NB4 (cell line): ENCODE results near the gene MAP2K7.

Experiments
- MYC ChIP-seq: IDR thresholded peaks from 2 replicates; pipeline ENCODE4 v1.6.1; 2011; ENCODE audit warnings: low read depth, low read length
- POLR2A ChIP-seq: IDR thresholded peaks from 2 replicates; pipeline ENCODE4 v1.6.1; 2011; ENCODE audit warnings: mild to moderate bottlenecking; ENCODE audit not compliant: insufficient read length; ENCODE audit errors: extremely low read depth
- TF ChIP-seq, protein P1 (sequence below): IDR thresholded peaks from one replicate; pipeline ENCODE4 v1.5.1; 2012; ENCODE audit warnings: low read depth, low read length

DNA sequence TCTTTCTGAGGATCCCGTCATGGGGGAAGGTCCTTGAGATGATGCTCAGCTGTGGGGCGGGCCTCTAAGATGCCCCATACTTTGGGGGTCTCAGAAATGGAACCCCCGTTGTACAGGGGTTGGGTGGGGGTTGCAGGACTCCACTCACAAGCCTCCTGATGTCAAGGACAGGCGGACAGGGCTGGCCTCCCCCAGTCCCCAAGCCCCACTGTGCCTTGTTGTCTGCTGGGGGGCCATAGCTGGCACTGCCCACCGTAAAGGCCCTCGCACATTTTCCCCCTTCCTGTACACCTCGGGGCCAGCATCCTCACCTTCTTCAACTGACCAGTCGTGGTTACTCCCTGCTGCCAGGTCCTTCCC lies 19.1 kb downstream of the MAP2K7 start:
- TF ChIP-seq, protein P1, sequence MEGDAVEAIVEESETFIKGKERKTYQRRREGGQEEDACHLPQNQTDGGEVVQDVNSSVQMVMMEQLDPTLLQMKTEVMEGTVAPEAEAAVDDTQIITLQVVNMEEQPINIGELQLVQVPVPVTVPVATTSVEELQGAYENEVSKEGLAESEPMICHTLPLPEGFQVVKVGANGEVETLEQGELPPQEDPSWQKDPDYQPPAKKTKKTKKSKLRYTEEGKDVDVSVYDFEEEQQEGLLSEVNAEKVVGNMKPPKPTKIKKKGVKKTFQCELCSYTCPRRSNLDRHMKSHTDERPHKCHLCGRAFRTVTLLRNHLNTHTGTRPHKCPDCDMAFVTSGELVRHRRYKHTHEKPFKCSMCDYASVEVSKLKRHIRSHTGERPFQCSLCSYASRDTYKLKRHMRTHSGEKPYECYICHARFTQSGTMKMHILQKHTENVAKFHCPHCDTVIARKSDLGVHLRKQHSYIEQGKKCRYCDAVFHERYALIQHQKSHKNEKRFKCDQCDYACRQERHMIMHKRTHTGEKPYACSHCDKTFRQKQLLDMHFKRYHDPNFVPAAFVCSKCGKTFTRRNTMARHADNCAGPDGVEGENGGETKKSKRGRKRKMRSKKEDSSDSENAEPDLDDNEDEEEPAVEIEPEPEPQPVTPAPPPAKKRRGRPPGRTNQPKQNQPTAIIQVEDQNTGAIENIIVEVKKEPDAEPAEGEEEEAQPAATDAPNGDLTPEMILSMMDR = no peak
- TF ChIP-seq POLR2A (no peak), MYC (no peak)
